HCT116 (cell line): ENCODE results near the gene RIMBP2. TPM values are rescaled to one million over a fixed set of nuclear protein-coding genes. Genes with fewer than 3 reads are reported as not detected.

ENCODE experiments used
- ATAC-seq: fragments of 200-7000 bp; cut with Tn5 transposase; 2 replicates; pipeline ENCODE4 v1.9.1; 2020; ENCODE audit warnings: mild to moderate bottlenecking, moderate library complexity
- BruUV-seq: library from RNA; stranded (reverse); fragments of 400-500 nt; replicated peaks from 2 replicates; lab custom pipeline; 2021; lab: Mats Ljungman, UMichigan
- CTCF ChIA-PET: fragments of 300-600 bp; sonication (Branson Sonifier 250); formaldehyde crosslinking; loops from one replicate; lab custom pipeline; 2021; ENCODE audit warnings: antibody characterized with exemption; lab: Charles Lee
- POLR2A ChIA-PET: fragments of 300-600, 350-600 bp; sonication (Branson Sonifier 250); formaldehyde crosslinking; loops from one replicate; lab custom pipeline; 2021; ENCODE audit warnings: antibody characterized with exemption; lab: Charles Lee
- RAD21 ChIA-PET, 2 experiments: fragments of 300-600 bp; sonication (Branson Sonifier 250); formaldehyde crosslinking; loops; one replicate each; lab custom pipeline; 2023; ENCODE audit warnings: low total read pairs in 2 of 2; ENCODE audit not compliant: uncharacterized antibody in 2 of 2, unreplicated experiment in 2 of 2, low non-redundant PET in 1 of 2; lab: Charles Lee
- DNase-seq: peaks from one replicate; pipeline ENCODE4 v3.0.0-alpha.2; 2010; ENCODE audit warnings: low read depth, low spot score
- H2AFZ ChIP-seq: fragments of 200-600 bp; shearing (Covaris generic), sonication (generic); 2 replicates; pipeline ENCODE4 v1.6.1; 2017; ENCODE audit warnings: low read depth, mixed run types, mixed read lengths, antibody characterized with exemption, low read length; ENCODE audit not compliant: poor library complexity, severe bottlenecking
- H3K27ac ChIP-seq: 2 replicates; pipeline ENCODE4 v1.5.1; 2012; ENCODE audit warnings: low read depth, low read length
- H3K27me3 ChIP-seq: fragments of 200-600 bp; sonication (generic); 2 replicates; pipeline ENCODE4 v1.6.1; 2016; ENCODE audit warnings: mixed run types, low read length, mixed read lengths; ENCODE audit not compliant: insufficient read depth
- H3K36me3 ChIP-seq, 2 experiments: fragments of 200-500 bp in 1 of 2; fragments of 200-600 bp in 1 of 2; sonication (Bioruptor generic) in 1 of 2; sonication (generic) in 1 of 2; 2 replicates each; pipeline versions ENCODE4 v1.5.1 to v1.6.1; 2014 to 2016; ENCODE audit warnings: low read length in 2 of 2, inconsistent platforms in 1 of 2, mixed read lengths in 1 of 2, mixed run types in 1 of 2; ENCODE audit not compliant: insufficient read depth in 2 of 2, control insufficient read depth in 1 of 2
- H3K4me1 ChIP-seq, 2 experiments: fragments of 200-600 bp in 1 of 2; sonication (generic) in 1 of 2; 2 replicates each; pipeline versions ENCODE4 v1.5.1 to v1.6.1; 2012 to 2017; ENCODE audit warnings: low read length in 2 of 2, inconsistent platforms in 1 of 2, mild to moderate bottlenecking in 1 of 2, mixed read lengths in 1 of 2, mixed run types in 1 of 2, moderate library complexity in 1 of 2; ENCODE audit not compliant: insufficient read depth in 2 of 2, control insufficient read depth in 1 of 2
- H3K4me2 ChIP-seq: fragments of 200-600 bp; sonication (generic); 2 replicates; pipeline ENCODE4 v1.6.1; 2017; ENCODE audit warnings: mixed run types, low read length, mixed read lengths
- H3K4me3 ChIP-seq, 2 experiments: fragments of 200-600 bp in 1 of 2; sonication (generic) in 1 of 2; replicated peaks in 1 of 2; 2 replicates each; pipeline ENCODE4 v1.5.1; 2011 to 2016; ENCODE audit warnings: low read length in 2 of 2, control low read depth in 1 of 2, low read depth in 1 of 2, mild to moderate bottlenecking in 1 of 2, mixed read lengths in 1 of 2, mixed run types in 1 of 2
- H3K79me2 ChIP-seq: fragments of 200-600 bp; sonication (generic); 2 replicates; pipeline ENCODE4 v1.6.1; 2017; ENCODE audit warnings: mild to moderate bottlenecking, mixed run types, low read length, moderate library complexity, mixed read lengths; ENCODE audit not compliant: insufficient read depth
- H3K9ac ChIP-seq: fragments of 200-600 bp; sonication (generic); 2 replicates; pipeline ENCODE4 v1.6.1; 2016; ENCODE audit warnings: low read length, mixed read lengths
- H3K9me2 ChIP-seq: fragments of 200-600 bp; sonication (generic), shearing (Covaris generic); 2 replicates; pipeline ENCODE4 v1.6.1; 2017; ENCODE audit warnings: mixed run types, mild to moderate bottlenecking, moderate library complexity; ENCODE audit not compliant: insufficient read depth
- H3K9me3 ChIP-seq, 2 experiments: fragments of 200-500 bp in 1 of 2; fragments of 200-600 bp in 1 of 2; sonication (Bioruptor generic) in 1 of 2; sonication (generic) in 1 of 2; 2 replicates each; pipeline ENCODE4 v1.6.1; 2014 to 2017; ENCODE audit warnings: low read length in 2 of 2, mixed read lengths in 2 of 2, inconsistent platforms in 1 of 2, low read depth in 1 of 2, mild to moderate bottlenecking in 1 of 2, mixed run types in 1 of 2, moderate library complexity in 1 of 2; ENCODE audit not compliant: control insufficient read depth in 1 of 2, insufficient read depth in 1 of 2
- H4K20me1 ChIP-seq: fragments of 200-600 bp; sonication (generic), shearing (Covaris generic); 2 replicates; pipeline ENCODE4 v1.6.1; 2017; ENCODE audit warnings: mixed run types, mild to moderate bottlenecking, moderate library complexity; ENCODE audit not compliant: insufficient read depth
- CBX3 ChIP-seq: IDR thresholded peaks from 2 replicates; pipeline ENCODE4 v1.6.1; 2012; ENCODE audit warnings: low read depth
- ELF1 ChIP-seq: IDR thresholded peaks from 2 replicates; pipeline ENCODE4 v1.6.1; 2012; ENCODE audit warnings: low read depth, borderline replicate concordance
- EZH2phosphoT487 ChIP-seq: fragments of 200-600 bp; IDR thresholded peaks from 2 replicates; pipeline ENCODE4 v1.6.1; 2018; ENCODE audit warnings: antibody characterized with exemption, borderline replicate concordance
- POLR2A ChIP-seq: IDR thresholded peaks from 2 replicates; pipeline ENCODE4 v1.7.0; 2011; ENCODE audit warnings: borderline replicate concordance; ENCODE audit not compliant: insufficient read depth, insufficient read length; ENCODE audit errors: extremely low read depth
- POLR2AphosphoS5 ChIP-seq: IDR thresholded peaks from 2 replicates; pipeline ENCODE4 v1.6.1; 2011; ENCODE audit warnings: mild to moderate bottlenecking, low read depth, low read length, moderate library complexity
- RAD21 ChIP-seq: IDR thresholded peaks from 2 replicates; pipeline ENCODE4 v1.6.1; 2012; ENCODE audit warnings: low read depth, mild to moderate bottlenecking
- SIN3A ChIP-seq: IDR thresholded peaks from 2 replicates; pipeline ENCODE4 v1.6.1; 2012; ENCODE audit warnings: low read depth
- SP1 ChIP-seq: IDR thresholded peaks from 2 replicates; pipeline ENCODE4 v1.6.1; 2012; ENCODE audit warnings: low read depth
- SRF ChIP-seq: IDR thresholded peaks from 2 replicates; pipeline ENCODE4 v1.6.1; 2012; ENCODE audit warnings: low read depth
- YY1 ChIP-seq: IDR thresholded peaks from 2 replicates; pipeline ENCODE4 v1.6.1; 2011; ENCODE audit warnings: low read length, low read depth, moderate library complexity, mild to moderate bottlenecking; ENCODE audit not compliant: insufficient replicate concordance; ENCODE audit errors: extremely low read depth
- ZFX ChIP-seq: fragments of 450-650 bp; IDR thresholded peaks from 2 replicates; pipeline ENCODE4 v1.6.1; 2017
- ZNF274 ChIP-seq: fragments of 200-500 bp; sonication (Bioruptor generic); IDR thresholded peaks from 2 replicates; pipeline ENCODE4 v1.6.1; 2014; ENCODE audit warnings: mild to moderate bottlenecking, low read depth, low read length, inconsistent platforms
- intact Hi-C: fragments of 100-400 bp; cut with micrococcal nuclease; formaldehyde crosslinking; loops from 2 replicates; pipeline ENCODE4 v1.10.0; 2022
- total RNA-seq: library from RNA; stranded (reverse); gene quantifications from one replicate; pipeline ENCODE4 v1.2.1, GENCODE V29; 2021; ENCODE audit not compliant: unreplicated experiment
- TF ChIP-seq, protein P1 (sequence below): IDR thresholded peaks from 2 replicates; pipeline ENCODE4 v1.6.1; 2011; ENCODE audit warnings: mild to moderate bottlenecking, low read length, moderate library complexity; ENCODE audit not compliant: insufficient replicate concordance; ENCODE audit errors: extremely low read depth
- TF ChIP-seq, protein P2 (sequence below): IDR thresholded peaks from 2 replicates; pipeline ENCODE4 v1.6.1; 2012
- TF ChIP-seq, protein P3 (sequence below): IDR thresholded peaks from 2 replicates; pipeline ENCODE4 v1.6.1; 2012
- TF ChIP-seq, protein P4 (sequence below), 3 experiments: fragments of 200-600 bp in 1 of 3; sonication (generic) in 1 of 3; IDR thresholded peaks in 2 of 3; conservative IDR thresholded peaks in 1 of 3; 2 replicates each; pipeline ENCODE4 v1.5.1; 2012 to 2017; ENCODE audit warnings: low read depth in 2 of 3, low read length in 2 of 3, antibody characterized with exemption in 1 of 3, borderline replicate concordance in 1 of 3, control low read depth in 1 of 3, mild to moderate bottlenecking in 1 of 3, mixed read lengths in 1 of 3, mixed run types in 1 of 3, moderate library complexity in 1 of 3; ENCODE audit not compliant: insufficient read depth in 1 of 3

The RIMBP2 gene
- total RNA-seq, 1 experiment from 2014 or later, result not detected

DNA sequence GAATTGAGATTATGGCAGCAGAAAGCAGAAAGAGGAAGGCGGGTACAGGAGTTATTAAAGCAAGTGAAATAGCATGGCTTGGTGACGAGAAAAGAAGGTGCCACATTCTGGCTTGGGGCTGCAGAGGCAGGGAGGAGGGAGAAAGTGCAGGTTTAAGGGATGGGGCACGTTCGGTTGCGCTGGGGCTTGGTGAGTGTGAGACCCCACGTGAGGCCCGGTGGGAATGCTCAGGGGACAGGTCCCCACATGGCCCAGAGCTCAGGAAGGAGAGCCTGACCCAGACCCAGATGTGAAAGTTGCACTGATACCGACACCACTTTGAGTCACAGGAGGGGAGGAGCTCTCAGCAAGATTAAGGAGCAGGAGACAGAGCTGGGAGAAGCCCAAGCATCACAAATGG is 191.3 kb downstream of the RIMBP2 start:
- ChIA-PET RAD21 (no interaction called here), CTCF (no interaction called here), POLR2A (no interaction called here)
- H3K36me3 ChIP-seq, result no peaks in the 10 kb centered on the region
- H3K9me2 ChIP-seq, result no peaks in the 10 kb centered on the region
- TF ChIP-seq CBX3, result no peak
- no peak for TF ChIP-seq SRF
- TF ChIP-seq ZNF274, result no peak
- TF ChIP-seq YY1, result no peak
- TF ChIP-seq, protein P1, sequence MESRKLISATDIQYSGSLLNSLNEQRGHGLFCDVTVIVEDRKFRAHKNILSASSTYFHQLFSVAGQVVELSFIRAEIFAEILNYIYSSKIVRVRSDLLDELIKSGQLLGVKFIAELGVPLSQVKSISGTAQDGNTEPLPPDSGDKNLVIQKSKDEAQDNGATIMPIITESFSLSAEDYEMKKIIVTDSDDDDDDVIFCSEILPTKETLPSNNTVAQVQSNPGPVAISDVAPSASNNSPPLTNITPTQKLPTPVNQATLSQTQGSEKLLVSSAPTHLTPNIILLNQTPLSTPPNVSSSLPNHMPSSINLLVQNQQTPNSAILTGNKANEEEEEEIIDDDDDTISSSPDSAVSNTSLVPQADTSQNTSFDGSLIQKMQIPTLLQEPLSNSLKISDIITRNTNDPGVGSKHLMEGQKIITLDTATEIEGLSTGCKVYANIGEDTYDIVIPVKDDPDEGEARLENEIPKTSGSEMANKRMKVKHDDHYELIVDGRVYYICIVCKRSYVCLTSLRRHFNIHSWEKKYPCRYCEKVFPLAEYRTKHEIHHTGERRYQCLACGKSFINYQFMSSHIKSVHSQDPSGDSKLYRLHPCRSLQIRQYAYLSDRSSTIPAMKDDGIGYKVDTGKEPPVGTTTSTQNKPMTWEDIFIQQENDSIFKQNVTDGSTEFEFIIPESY, result no peak
- BruUV-seq, result no TSS peak
- no peak for DNase-seq
- H3K4me1 ChIP-seq, result no peaks in the 10 kb centered on the region
- H3K27ac ChIP-seq, result no peak overlapping the region
- peaks cover 13% of the 10 kb centered on the region; the same call in 1 of the 2 replicates for H3K27me3 ChIP-seq
- H3K9ac ChIP-seq, result no peak overlapping the region
- H2AFZ ChIP-seq, result no peak overlapping the region
- no peaks in the 10 kb centered on the region for H4K20me1 ChIP-seq
- H3K9me3 ChIP-seq, result no peaks in the 10 kb centered on the region
- H3K4me3 ChIP-seq, result no peak overlapping the region
- ATAC-seq, result no peak
- H3K79me2 ChIP-seq, result no peaks in the 10 kb centered on the region
- no peak overlapping the region for H3K4me2 ChIP-seq
- intact Hi-C loops, result no loop called here

DNA sequence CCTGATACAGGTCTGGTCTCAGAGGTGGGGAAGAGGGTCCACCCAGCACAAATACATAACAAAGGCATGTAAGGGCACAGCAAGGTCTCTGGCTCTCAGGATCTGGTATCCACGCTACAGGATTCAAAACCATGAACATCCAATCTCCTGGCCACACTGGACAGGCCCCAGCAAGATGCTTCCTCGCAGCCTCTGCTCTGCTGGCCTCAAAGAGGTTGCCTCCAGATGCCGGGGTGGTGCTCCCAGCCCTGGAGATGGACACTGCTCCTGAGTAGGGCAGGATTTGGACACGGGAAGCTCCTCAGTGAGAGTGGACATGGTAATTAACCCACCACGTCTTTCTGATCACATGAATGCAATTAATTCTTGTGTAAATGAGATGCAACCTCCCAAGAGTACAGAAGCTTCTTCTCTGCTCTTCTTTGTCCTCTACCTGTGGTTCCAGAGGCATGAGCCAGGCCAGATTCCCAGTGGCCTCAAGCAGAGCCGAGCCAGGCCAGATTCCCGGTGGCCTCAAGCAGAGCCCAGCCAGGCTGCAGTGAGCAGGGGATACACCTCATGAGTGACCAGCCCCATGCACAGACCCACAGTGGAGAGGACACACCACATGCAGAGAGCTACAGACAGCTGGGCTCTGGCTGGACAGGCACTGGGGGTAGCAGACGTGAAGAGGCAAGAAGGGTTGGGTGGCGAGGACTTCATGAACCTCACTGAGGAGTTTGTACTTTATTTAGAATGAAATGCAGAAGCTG is 192.1 kb downstream of the RIMBP2 start:
- H3K79me2 ChIP-seq, result no peaks in the 10 kb centered on the region
- RAD21 ChIA-PET, result no interaction called here
- H3K36me3 ChIP-seq, result no peaks in the 10 kb centered on the region
- no peaks in the 10 kb centered on the region for H3K4me1 ChIP-seq
- no peaks in the 10 kb centered on the region for H3K9me3 ChIP-seq
- intact Hi-C loops, result no loop called here
- H3K9ac ChIP-seq, result no peak overlapping the region
- no peak overlapping the region for H3K4me2 ChIP-seq
- H3K27ac ChIP-seq, result no peak overlapping the region
- H3K9me2 ChIP-seq, result no peaks in the 10 kb centered on the region
- no peak for ATAC-seq
- no peak overlapping the region for H2AFZ ChIP-seq
- POLR2A ChIA-PET, result no interaction called here
- BruUV-seq, result no TSS peak
- TF ChIP-seq EZH2phosphoT487 (no peak), RAD21 (no peak), POLR2A (no peak), ZNF274 (no peak), ZFX (no peak), ELF1 (no peak), SP1 (no peak), POLR2AphosphoS5 (no peak), SIN3A (no peak), CBX3 (no peak)
- TF ChIP-seq, protein P2, sequence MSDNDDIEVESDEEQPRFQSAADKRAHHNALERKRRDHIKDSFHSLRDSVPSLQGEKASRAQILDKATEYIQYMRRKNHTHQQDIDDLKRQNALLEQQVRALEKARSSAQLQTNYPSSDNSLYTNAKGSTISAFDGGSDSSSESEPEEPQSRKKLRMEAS, result no peak
- TF ChIP-seq, protein P3, sequence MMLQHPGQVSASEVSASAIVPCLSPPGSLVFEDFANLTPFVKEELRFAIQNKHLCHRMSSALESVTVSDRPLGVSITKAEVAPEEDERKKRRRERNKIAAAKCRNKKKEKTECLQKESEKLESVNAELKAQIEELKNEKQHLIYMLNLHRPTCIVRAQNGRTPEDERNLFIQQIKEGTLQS, result no peak
- TF ChIP-seq, protein P4, sequence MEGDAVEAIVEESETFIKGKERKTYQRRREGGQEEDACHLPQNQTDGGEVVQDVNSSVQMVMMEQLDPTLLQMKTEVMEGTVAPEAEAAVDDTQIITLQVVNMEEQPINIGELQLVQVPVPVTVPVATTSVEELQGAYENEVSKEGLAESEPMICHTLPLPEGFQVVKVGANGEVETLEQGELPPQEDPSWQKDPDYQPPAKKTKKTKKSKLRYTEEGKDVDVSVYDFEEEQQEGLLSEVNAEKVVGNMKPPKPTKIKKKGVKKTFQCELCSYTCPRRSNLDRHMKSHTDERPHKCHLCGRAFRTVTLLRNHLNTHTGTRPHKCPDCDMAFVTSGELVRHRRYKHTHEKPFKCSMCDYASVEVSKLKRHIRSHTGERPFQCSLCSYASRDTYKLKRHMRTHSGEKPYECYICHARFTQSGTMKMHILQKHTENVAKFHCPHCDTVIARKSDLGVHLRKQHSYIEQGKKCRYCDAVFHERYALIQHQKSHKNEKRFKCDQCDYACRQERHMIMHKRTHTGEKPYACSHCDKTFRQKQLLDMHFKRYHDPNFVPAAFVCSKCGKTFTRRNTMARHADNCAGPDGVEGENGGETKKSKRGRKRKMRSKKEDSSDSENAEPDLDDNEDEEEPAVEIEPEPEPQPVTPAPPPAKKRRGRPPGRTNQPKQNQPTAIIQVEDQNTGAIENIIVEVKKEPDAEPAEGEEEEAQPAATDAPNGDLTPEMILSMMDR (IDR thresholded peaks at IDR 0.05 in 2 of 3, conservative IDR thresholded peaks at IDR 0.05 in 1 of 3; ENCODE audit: borderline replicate concordance in 1 of 3, insufficient read depth in 1 of 3, low read depth in 2 of 3, low read length in 2 of 3), result no peak
- TF ChIP-seq, all 23 proteins: peak for 0
- no peak for DNase-seq
- H3K4me3 ChIP-seq, result no peak overlapping the region
- peaks cover 13% of the 10 kb centered on the region; the same call in 1 of the 2 replicates for H3K27me3 ChIP-seq
- CTCF ChIA-PET, result no interaction called here
- no peaks in the 10 kb centered on the region for H4K20me1 ChIP-seq
